GM23248 (cell line): ENCODE results near the gene HSD17B12.

Experiments used
- EZH2 ChIP-seq: fragments of 200-600 bp; sonication (generic); IDR thresholded peaks from 2 replicates; pipeline ENCODE4 v1.6.1; 2018; ENCODE audit warnings: antibody characterized with exemption, mild to moderate bottlenecking; ENCODE audit not compliant: insufficient read depth, poor library complexity, severe bottlenecking
- EZH2phosphoT487 ChIP-seq: fragments of 200-600 bp; sonication (generic); IDR thresholded peaks from 2 replicates; pipeline ENCODE4 v1.6.1; 2018; ENCODE audit warnings: antibody characterized with exemption, moderate library complexity, mild to moderate bottlenecking, low read depth; ENCODE audit not compliant: insufficient read depth

DNA sequence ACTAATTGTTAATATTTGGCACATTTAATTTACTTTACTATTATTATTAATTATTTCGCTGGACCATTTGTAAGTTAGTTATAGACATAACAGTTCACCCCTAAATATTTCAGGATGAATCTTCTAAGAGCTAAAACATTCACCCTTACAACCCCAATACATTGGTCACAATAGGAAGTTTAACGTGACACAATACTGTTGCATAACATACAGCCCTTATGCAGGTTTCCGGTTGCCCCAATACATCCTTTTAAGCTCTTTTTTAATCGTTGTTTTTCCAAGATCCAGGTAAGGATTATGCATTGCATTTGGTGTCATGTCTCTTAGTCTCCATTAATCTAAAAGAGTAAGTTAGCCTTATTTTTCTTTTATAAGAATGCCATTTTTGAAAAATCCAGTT is 71.2 kb downstream of the HSD17B12 start:
- no peak for TF ChIP-seq EZH2
- TF ChIP-seq EZH2phosphoT487 = no peak
